GM10248 (cell line): ENCODE data around the gene GLOD4.
"Not testable (repeated sequence)": the region's sequence is repeated elsewhere in the genome, so short reads cannot be mapped to it uniquely, and the experiment has no call there.

Source experiments
- CTCF ChIA-PET: fragments of 300-600 bp; sonication (Branson Sonifier 250); formaldehyde crosslinking; extraction: SDS; loops from one replicate; lab custom pipeline; 2021; ENCODE audit warnings: antibody characterized with exemption; lab: Yijun Ruan, JAX
- POLR2A ChIA-PET: fragments of 350-650 bp; sonication (Branson Sonifier 250); formaldehyde crosslinking; extraction: SDS; loops from one replicate; lab custom pipeline; 2020; ENCODE audit warnings: antibody characterized with exemption; lab: Yijun Ruan, JAX
- DNase-seq: peaks from one replicate; pipeline ENCODE4 v3.0.0; 2012; ENCODE audit errors: extremely low spot score
- CTCF ChIP-seq: IDR thresholded peaks from 2 replicates; pipeline ENCODE4 v1.5.1; 2012; ENCODE audit warnings: mild to moderate bottlenecking, low read depth; ENCODE audit errors: extremely low read depth, missing control alignments, control extremely low read depth

The GLOD4 gene

GRCh38 chr17:753418-753817 is 28.7 kb downstream of the GLOD4 start:
- CTCF ChIA-PET: interaction anchor here (0.8 to 2.0 kb wide), 12 partner anchors 8 to 341 kb away, joined by 3 to 10 read pairs (median 4); partner anchors contain the start of genes TIMM22 and VPS53
- no peak for TF ChIP-seq CTCF
- no peak for DNase-seq
- POLR2A ChIA-PET: interaction anchor here (0.5 to 0.6 kb wide), 2 partner anchors 26 to 59 kb away, joined by 5 to 10 read pairs; no protein-coding TSS in a partner anchor

DNA sequence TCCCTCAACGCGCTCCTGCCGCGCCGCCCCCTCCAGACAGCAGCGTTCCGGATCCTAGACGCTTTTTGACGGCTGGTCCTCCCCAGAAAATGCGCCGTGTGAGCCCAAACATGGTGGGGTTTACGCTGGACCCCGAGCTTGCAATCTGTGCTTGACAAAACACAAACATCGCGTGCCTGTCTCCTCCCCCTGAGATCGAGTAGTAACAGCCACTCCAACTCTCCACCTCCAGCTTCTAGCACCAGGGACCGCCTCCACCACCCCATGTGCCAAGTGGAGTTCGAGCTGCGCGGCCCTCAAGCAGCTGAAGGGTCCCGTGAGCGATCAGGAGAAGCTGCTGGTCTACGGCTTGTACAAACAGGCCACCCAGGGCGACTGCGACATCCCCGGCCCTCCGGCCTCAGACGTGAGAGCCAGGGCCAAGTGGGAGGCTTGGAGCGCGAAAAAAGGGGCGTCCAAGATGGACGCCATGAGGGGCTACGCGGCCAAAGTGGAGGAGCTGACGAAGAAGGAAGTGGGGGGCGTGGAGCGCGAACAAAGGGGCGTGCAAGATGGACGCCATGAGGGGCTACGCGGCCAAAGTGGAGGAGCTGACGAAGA is 29.4 kb downstream of the GLOD4 start:
- no peak for TF ChIP-seq CTCF
- POLR2A ChIA-PET: interaction anchor here (0.6 kb wide), 1 partner anchor 26 kb away, joined by 5 read pairs; no protein-coding TSS in a partner anchor
- DNase-seq: peak; percentile 49
- CTCF ChIA-PET: interaction anchor here (0.8 to 2.0 kb wide), 19 partner anchors 8 to 341 kb away, joined by 3 to 10 read pairs (median 3); partner anchors contain the start of genes GLOD4, MRM3, TIMM22 and VPS53

GRCh38 chr17:752002-752619 is 30.0 kb downstream of the GLOD4 start, which contains the start of gene GEMIN4:
Gene GEMIN4 (minus strand): TSS chr17:752264. CDS start chr17:752142, 122 bp downstream.
- CTCF ChIA-PET: interaction anchor here (0.8 to 2.0 kb wide), 18 partner anchors 8 to 340 kb away, joined by 3 to 10 read pairs (median 3); partner anchors contain the start of genes GLOD4, MRM3 and TIMM22
- peak; percentile 98 for TF ChIP-seq CTCF
- peak; percentile 98 for DNase-seq
- POLR2A ChIA-PET: no interaction called here

DNA sequence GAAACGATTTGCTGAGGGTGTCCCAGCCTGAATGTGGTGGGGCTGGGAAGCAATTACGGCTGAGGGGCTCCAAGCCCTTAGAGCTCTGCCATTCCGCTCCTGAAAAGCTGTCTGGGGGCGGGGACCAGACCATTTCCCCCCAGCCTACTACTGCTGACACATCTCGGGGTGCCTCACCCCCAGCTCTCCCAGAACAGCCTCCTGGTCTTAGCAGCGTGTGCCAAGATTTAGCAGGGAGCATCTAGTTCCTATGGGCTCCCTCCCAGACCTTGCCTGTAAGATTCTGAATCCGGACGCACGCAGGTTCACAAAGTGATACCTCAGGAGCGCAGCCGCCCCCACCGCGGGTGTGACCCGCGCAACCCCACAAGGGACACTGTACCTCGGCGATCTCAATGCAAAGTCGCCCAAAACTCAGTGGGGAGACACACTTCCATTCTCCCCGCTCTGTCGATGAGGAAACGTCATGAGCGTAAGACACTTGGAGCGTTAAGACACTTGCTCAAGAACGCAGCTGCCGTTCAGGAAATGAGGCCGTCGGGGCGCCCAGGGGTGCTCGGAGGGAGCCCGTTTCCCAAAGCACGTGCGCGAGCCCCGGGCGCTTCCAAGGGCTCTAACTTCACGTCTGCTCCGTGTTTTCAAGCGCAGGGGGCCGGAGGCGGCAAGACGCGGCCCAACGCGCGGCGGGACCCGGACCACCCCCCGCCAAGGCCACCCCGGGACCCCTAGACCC is 30.6 kb downstream of the GLOD4 start:
- TF ChIP-seq CTCF: no peak
- DNase-seq: peak; percentile 62
- CTCF ChIA-PET: interaction anchor here (0.8 to 1.3 kb wide), 8 partner anchors 9 to 56 kb away, joined by 3 to 4 read pairs (median 3); no protein-coding TSS in a partner anchor
- POLR2A ChIA-PET: interaction anchor here (1.3 kb wide), 1 partner anchor 9 kb away, joined by 3 read pairs; no protein-coding TSS in a partner anchor

DNA sequence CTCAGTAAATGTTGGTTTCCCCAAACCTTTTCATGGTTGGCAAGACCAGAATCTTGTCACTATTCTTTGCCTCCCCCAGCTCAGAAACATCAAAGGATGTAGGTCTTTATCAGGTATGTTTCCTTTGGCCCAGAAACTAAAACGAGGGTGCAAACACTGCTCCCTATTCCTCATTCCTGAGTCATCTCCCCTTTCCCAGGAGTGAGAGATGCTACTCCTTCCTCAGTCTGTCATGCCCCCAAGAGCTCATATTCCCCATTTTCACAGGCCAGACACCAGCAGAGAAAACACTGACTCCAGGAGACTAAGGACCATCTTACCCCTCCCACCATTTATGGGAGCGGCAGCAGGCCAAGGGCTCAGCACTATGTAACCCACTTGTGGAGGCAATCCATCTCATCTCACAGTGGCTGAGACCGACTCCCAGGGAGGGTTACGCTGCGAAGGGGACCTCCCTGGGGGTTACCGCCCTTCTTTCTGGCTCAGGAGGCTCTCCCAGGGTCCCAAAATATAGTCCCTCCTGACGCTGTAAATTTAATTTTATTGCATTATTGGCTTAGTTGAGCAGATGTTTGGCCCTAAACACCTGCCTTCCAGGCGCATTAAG is 31.5 kb downstream of the GLOD4 start:
- POLR2A ChIA-PET: interaction anchor here (0.7 to 1.3 kb wide), 2 partner anchors 8 to 87 kb away, joined by 3 to 5 read pairs; no protein-coding TSS in a partner anchor
- no peak for TF ChIP-seq CTCF
- CTCF ChIA-PET: interaction anchor here (0.8 to 1.8 kb wide), 9 partner anchors 8 to 248 kb away, joined by 3 to 7 read pairs (median 3); partner anchors contain the start of gene TIMM22
- no peak for DNase-seq

DNA sequence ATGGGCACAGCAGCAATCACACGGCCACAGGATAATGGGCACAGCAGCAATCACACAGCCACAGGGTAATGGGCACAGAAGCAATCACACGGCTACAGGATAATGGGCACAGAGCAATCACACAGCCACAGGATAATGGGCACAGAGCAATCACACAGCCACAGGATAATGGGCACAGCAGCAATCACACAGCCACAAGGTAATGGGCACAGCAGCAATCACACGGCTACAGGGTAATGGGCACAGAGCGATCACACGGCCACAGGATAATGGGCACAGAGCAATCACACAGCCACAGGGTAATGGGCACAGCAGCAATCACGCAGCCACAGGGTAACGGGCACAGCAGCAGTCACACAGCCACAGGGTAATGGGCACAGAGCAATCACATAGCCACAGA is 32.7 kb downstream of the GLOD4 start:
- DNase-seq, POLR2A ChIA-PET: not testable (repeated sequence)
- CTCF ChIA-PET: interaction anchor here (1.4 to 1.8 kb wide), 2 partner anchors 49 to 247 kb away, joined by 4 to 7 read pairs; partner anchors contain the start of gene TIMM22

DNA sequence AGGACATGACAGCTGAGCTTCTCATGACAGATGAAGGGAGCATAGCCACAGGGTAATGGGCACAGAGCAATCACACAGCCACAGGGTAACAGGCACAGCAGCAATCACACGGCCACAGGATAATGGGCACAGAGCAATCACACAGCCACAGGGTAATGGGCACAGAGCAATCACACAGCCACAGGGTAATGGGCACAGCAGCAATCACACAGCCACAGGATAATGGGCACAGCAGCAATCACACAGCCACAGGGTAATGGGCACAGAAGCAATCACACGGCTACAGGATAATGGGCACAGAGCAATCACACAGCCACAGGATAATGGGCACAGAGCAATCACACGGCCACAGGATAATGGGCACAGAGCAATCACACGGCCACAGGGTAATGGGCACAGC is 33.5 kb downstream of the GLOD4 start:
- DNase-seq, POLR2A ChIA-PET: not testable (repeated sequence)
- CTCF ChIA-PET: interaction anchor here (1.2 kb wide), 1 partner anchor 15 kb away, joined by 3 read pairs; no protein-coding TSS in a partner anchor
